Measurements from ENCODE around the gene MAD1L1. TPM values are rescaled to one million over a fixed set of nuclear protein-coding genes. Genes with fewer than 3 reads are reported as not detected.

MAD1L1 gene
- total RNA-seq, 4 donors from 2014 or later: 8.0 to 52.7 (median 26.7) TPM

DNA sequence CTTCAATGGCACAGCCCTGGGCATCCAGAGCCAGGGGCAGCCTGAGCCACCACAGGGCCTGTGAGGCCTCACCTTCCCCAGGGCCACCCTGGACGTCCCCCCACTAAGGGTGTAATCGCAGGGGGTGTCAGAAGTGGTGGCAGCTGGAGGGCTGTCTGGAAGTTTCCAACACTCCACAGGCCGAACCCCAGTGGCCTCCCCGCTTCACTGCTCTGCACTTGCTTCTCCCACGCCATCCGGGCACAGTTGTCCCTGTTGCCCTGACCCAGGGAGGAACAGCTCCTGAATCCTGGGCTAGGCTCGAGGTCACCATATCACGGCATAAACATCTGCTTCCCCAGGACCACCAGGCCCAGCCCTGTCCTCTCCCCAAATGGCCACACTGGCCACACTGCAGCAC, 276.6 kb downstream of the MAD1L1 start:
- no peaks in the 10 kb centered on the region for H3K27me3 ChIP-seq

DNA sequence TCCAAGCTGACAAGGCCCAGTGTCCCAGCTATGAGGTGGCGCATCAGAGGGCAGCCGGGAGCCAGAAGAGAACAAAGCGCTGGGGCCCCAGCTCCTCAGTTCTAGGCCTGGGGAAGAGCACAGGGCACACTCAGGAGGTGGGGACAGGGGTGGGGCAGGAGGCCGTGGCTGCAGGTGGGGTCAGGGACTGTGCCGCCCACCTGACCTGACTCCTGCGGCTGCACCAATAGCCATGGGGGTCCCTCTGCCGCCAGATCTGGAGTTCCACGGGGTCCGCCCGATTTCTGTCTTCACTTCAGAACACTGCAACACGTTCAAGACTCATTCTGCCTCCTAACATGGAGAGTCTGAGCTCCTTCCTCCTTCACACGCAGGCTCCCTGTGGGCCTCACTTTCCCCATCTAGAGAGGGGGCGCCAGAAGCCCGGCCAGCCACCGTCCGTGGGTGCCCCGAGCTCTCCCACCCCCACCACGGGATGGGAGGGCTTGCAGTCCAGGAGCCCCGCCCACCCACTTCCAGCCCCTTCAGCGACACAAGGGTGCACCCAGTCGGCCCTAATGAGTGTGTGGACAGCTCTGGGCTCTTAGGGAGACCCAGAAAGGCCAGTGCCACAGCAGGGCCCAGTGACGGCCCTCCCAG, 278.3 kb downstream of the MAD1L1 start:
- no peak for DNase-seq
- Histone ChIP-seq H3K27me3 (no peaks in the 10 kb centered on the region), H3K9me3 (no peaks in the 10 kb centered on the region), H3K4me3 (no peak overlapping the region), H3K36me3 (no peaks in the 10 kb centered on the region), H3K4me1 (peaks cover 0 to 8% (median 2%) of the 10 kb centered on the region in 4 donors), H3K27ac (no peak overlapping the region)
- 92% methylated on average over 19 of the region's 22 CpGs; no CpG with 5 or more reads in 1 of the 2 donors for WGBS, 2 donors (ENCODE audit: low coverage in 1 of 2)
- intact Hi-C loops (cut with DNase I; ENCODE audit: low total_unique reads) (no loop called here), in situ Hi-C loops (cut with MboI; ENCODE audit: low pct_ligation_motif_present in 1 of 4, low pct_unique_long_range_greater_than_20kb in 1 of 4, low sequenced_read_pairs in 3 of 4) (no loop called here)
- TF ChIP-seq, protein P1, sequence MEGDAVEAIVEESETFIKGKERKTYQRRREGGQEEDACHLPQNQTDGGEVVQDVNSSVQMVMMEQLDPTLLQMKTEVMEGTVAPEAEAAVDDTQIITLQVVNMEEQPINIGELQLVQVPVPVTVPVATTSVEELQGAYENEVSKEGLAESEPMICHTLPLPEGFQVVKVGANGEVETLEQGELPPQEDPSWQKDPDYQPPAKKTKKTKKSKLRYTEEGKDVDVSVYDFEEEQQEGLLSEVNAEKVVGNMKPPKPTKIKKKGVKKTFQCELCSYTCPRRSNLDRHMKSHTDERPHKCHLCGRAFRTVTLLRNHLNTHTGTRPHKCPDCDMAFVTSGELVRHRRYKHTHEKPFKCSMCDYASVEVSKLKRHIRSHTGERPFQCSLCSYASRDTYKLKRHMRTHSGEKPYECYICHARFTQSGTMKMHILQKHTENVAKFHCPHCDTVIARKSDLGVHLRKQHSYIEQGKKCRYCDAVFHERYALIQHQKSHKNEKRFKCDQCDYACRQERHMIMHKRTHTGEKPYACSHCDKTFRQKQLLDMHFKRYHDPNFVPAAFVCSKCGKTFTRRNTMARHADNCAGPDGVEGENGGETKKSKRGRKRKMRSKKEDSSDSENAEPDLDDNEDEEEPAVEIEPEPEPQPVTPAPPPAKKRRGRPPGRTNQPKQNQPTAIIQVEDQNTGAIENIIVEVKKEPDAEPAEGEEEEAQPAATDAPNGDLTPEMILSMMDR (IDR thresholded peaks at IDR 0.05): no peak
- TF ChIP-seq POLR2A (IDR thresholded peaks at IDR 0.05): no peak

More for the DNA sequence above, 276.6 kb downstream of the MAD1L1 start:
- Histone ChIP-seq H3K4me1 (peaks cover 0 to 5% (median under 1%) of the 10 kb centered on the region in 4 donors), H3K9me3 (no peaks in the 10 kb centered on the region), H3K4me3 (no peak overlapping the region), H3K36me3 (no peaks in the 10 kb centered on the region), H3K27ac (no peak overlapping the region)
- TF ChIP-seq POLR2AphosphoS5 (IDR thresholded peaks at IDR 0.05) (no peak), EP300 (IDR thresholded peaks at IDR 0.05; ENCODE audit: low read depth) (no peak), POLR2A (IDR thresholded peaks at IDR 0.05) (no peak)
- TF ChIP-seq, protein P1 (IDR thresholded peaks at IDR 0.05): no peak
- no peak for DNase-seq
- 80 to 90% methylated on average over 2 to 7 of the region's 8 CpGs for WGBS, 2 donors (ENCODE audit: low coverage in 1 of 2)
- in situ Hi-C loops (cut with MboI; ENCODE audit: low pct_ligation_motif_present in 1 of 4, low pct_unique_long_range_greater_than_20kb in 1 of 4, low sequenced_read_pairs in 3 of 4) (no loop called here), intact Hi-C loops (cut with DNase I; ENCODE audit: low total_unique reads) (no loop called here)

DNA sequence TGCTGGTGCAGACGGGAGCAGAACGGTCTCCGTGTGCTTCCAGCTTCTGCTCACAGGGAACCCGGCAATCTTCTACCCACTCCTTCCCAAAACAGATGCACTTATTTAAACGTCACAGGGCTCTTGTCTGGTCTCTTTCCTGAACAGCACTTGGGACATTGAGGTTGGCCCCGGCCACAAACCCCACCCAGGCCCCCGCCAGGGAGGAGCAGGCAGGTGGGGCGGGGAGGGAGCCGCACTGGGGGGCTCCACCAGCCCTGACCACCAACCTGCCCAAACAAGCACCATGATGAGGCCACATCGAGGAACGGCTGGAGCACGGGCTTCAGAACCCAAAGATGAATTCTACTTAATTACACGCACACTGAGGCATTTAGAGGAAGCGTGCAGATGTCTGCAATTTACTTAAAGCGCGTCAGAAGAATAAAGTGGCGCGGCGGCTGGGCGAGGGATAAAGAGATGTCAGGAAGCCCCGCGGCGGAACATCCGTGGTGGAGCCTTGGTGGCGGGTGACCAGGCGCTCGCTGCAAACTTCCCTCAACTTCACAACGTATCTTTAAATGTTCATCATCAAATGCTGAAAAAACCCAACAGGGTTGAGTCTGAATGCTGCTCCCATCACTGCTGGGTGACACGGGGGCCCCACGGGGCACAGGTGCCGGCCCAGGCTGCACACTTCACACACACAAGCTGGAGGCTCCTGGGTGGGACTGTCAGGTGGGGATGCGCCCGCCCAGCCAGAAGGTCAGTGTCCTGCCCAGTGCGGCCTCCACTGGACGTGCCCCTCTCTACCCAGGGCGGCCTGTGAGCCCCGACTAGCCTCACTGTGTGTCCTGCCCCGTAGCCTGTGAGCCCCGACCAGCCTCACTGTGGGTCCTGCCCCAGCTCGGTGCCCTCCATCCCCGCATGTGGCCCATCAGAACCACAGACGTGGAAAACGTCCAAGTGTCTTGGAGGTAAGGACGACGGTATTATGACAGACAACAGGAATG, 279.2 kb downstream of the MAD1L1 start:
- TF ChIP-seq POLR2A (IDR thresholded peaks at IDR 0.05) (no peak), EP300 (IDR thresholded peaks at IDR 0.05; ENCODE audit: low read depth) (no peak), POLR2AphosphoS5 (IDR thresholded peaks at IDR 0.05) (no peak)
- TF ChIP-seq, protein P1 (IDR thresholded peaks at IDR 0.05): no peak
- H3K27me3 ChIP-seq: no peaks in the 10 kb centered on the region
- DNase-seq: no peak
- WGBS, 2 donors (ENCODE audit: low coverage in 1 of 2): 95% methylated on average over 41 of the region's 45 CpGs; no CpG with 5 or more reads in 1 of the 2 donors
- H3K9me3 ChIP-seq: no peaks in the 10 kb centered on the region
- intact Hi-C loops (cut with DNase I; ENCODE audit: low total_unique reads): no loop called here
- H3K36me3 ChIP-seq: no peaks in the 10 kb centered on the region
- H3K4me1 ChIP-seq: peaks cover 0 to 8% (median 2%) of the 10 kb centered on the region in 4 donors
- no peak overlapping the region for H3K27ac ChIP-seq
- no peak overlapping the region for H3K4me3 ChIP-seq
- in situ Hi-C loops (cut with MboI; ENCODE audit: low pct_ligation_motif_present in 1 of 4, low pct_unique_long_range_greater_than_20kb in 1 of 4, low sequenced_read_pairs in 3 of 4): no loop called here

DNA sequence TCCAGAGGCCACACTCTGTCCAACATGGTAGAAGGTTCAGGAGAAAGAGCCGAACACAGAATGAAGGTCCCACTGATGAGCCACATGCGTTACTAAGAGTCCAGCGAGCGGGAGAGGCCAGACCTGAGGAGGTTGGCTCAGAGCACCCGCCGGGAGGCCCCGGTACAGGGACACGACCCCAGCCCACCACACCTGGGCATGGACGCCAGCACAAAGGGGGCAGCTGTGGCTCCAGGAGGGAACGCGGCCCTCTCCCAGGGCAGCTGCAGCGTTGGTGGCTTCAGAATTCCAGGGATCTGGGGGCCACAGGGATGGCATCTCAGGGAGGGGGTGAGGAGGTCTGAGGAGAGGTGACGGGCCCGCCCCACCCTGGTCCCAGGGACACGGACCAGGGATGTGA, 280.0 kb downstream of the MAD1L1 start:
- H3K9me3 ChIP-seq: no peaks in the 10 kb centered on the region
- DNase-seq: no peak
- H3K27me3 ChIP-seq: no peaks in the 10 kb centered on the region
- intact Hi-C loops (cut with DNase I; ENCODE audit: low total_unique reads) (no loop called here), in situ Hi-C loops (cut with MboI; ENCODE audit: low pct_ligation_motif_present in 1 of 4, low pct_unique_long_range_greater_than_20kb in 1 of 4, low sequenced_read_pairs in 3 of 4) (no loop called here)
- no peak overlapping the region for H3K4me3 ChIP-seq
- TF ChIP-seq EP300 (IDR thresholded peaks at IDR 0.05; ENCODE audit: low read depth) (no peak), POLR2AphosphoS5 (IDR thresholded peaks at IDR 0.05) (no peak), POLR2A (IDR thresholded peaks at IDR 0.05) (no peak)
- TF ChIP-seq, protein P1 (IDR thresholded peaks at IDR 0.05): no peak
- peaks cover 0 to 8% (median 2%) of the 10 kb centered on the region in 4 donors for H3K4me1 ChIP-seq
- no peak overlapping the region for H3K27ac ChIP-seq
- WGBS, 2 donors (ENCODE audit: low coverage in 1 of 2): 91% methylated on average over 10 of the region's 15 CpGs; no CpG with 5 or more reads in 1 of the 2 donors
- no peaks in the 10 kb centered on the region for H3K36me3 ChIP-seq
